GM23338 (cell line): ENCODE data around the gene TAP1. TPM values are rescaled to one million over a fixed set of nuclear protein-coding genes. Genes with fewer than 3 reads are reported as not detected.

Experiments used
- ATAC-seq: fragments of 200-7000 bp; cut with Tn5 transposase; 3 replicates; pipeline ENCODE4 v1.9.1; 2020
- DNase-seq: peaks from one replicate; pipeline ENCODE4 v3.0.0-alpha.2; 2015; ENCODE audit warnings: low spot score
- H2AFZ ChIP-seq: fragments of 200-600 bp; sonication (generic); 2 replicates; pipeline ENCODE4 v1.8.0; 2016; ENCODE audit warnings: antibody characterized with exemption, mild to moderate bottlenecking, moderate library complexity
- H3F3A ChIP-seq: fragments of 200-600 bp; sonication (generic); replicated peaks from 2 replicates; pipeline ENCODE4 v1.8.0; 2017; ENCODE audit warnings: antibody characterized with exemption, mixed run types, low read depth
- H3K27ac ChIP-seq: fragments of 200-600 bp; sonication (generic); 2 replicates; pipeline ENCODE4 v1.6.1; 2016; ENCODE audit warnings: low read depth
- H3K27me3 ChIP-seq: fragments of 200-600 bp; sonication (generic); 2 replicates; pipeline ENCODE4 v1.8.0; 2016; ENCODE audit warnings: mild to moderate bottlenecking, mixed run types, moderate library complexity; ENCODE audit not compliant: insufficient read depth
- H3K36me3 ChIP-seq: fragments of 200-600 bp; sonication (generic); 2 replicates; pipeline ENCODE4 v1.8.0; 2016; ENCODE audit warnings: mild to moderate bottlenecking; ENCODE audit not compliant: insufficient read depth
- H3K4me1 ChIP-seq: fragments of 200-600 bp; sonication (generic); 2 replicates; pipeline ENCODE4 v1.8.0; 2016; ENCODE audit warnings: mild to moderate bottlenecking, moderate library complexity; ENCODE audit not compliant: insufficient read depth
- H3K4me2 ChIP-seq: fragments of 200-600 bp; sonication (generic); 2 replicates; pipeline ENCODE4 v1.7.1; 2017; ENCODE audit warnings: mixed run types
- H3K4me3 ChIP-seq: fragments of 200-600 bp; sonication (generic); 2 replicates; pipeline ENCODE4 v1.6.1; 2016; ENCODE audit warnings: mixed run types
- H3K79me2 ChIP-seq: fragments of 200-600 bp; sonication (generic); replicated peaks from 2 replicates; pipeline ENCODE4 v1.8.0; 2017; ENCODE audit warnings: mild to moderate bottlenecking; ENCODE audit not compliant: insufficient read depth
- H3K9me2 ChIP-seq: fragments of 200-600 bp; sonication (generic); 2 replicates; pipeline ENCODE4 v1.8.0; 2017; ENCODE audit not compliant: insufficient read depth
- H4K20me1 ChIP-seq: fragments of 200-600 bp; sonication (generic); replicated peaks from 2 replicates; pipeline ENCODE4 v1.8.0; 2017; ENCODE audit warnings: mild to moderate bottlenecking; ENCODE audit not compliant: insufficient read depth
- H3K27ac Mint-ChIP-seq: 2 replicates; pipeline ENCODE4 v1.8.0; 2020; ENCODE audit warnings: inconsistent platforms, mild to moderate bottlenecking, moderate library complexity, mixed read lengths
- H3K27me3 Mint-ChIP-seq: 3 replicates; pipeline ENCODE4 v1.8.0; 2022; ENCODE audit warnings: low read depth, mild to moderate bottlenecking, moderate library complexity, mixed read lengths, inconsistent platforms; ENCODE audit not compliant: insufficient read depth, poor library complexity
- H3K36me3 Mint-ChIP-seq: 3 replicates; pipeline ENCODE4 v1.8.0; 2021; ENCODE audit warnings: low read depth, mild to moderate bottlenecking, inconsistent platforms, moderate library complexity, mixed read lengths
- H3K4me1 Mint-ChIP-seq: 3 replicates; pipeline ENCODE4 v1.8.0; 2020; ENCODE audit warnings: mild to moderate bottlenecking, inconsistent platforms, mixed read lengths
- H3K4me3 Mint-ChIP-seq: 3 replicates; pipeline ENCODE4 v1.8.0; 2021; ENCODE audit warnings: moderate library complexity, mild to moderate bottlenecking, inconsistent platforms, mixed read lengths
- H3K9me3 Mint-ChIP-seq: 3 replicates; pipeline ENCODE4 v1.8.0; 2020; ENCODE audit warnings: moderate library complexity, mild to moderate bottlenecking, inconsistent platforms, mixed read lengths
- CREB1 ChIP-seq: fragments of 250-450 bp; sonication (Bioruptor Pico); IDR thresholded peaks from 2 replicates; pipeline ENCODE4 v1.5.0; 2020; ENCODE audit warnings: low read depth, mild to moderate bottlenecking, moderate library complexity
- EZH2 ChIP-seq: fragments of 200-600 bp; sonication (generic); IDR thresholded peaks from one replicate; pipeline ENCODE4 v1.8.0; 2017; ENCODE audit warnings: antibody characterized with exemption, mild to moderate bottlenecking, low read depth; ENCODE audit not compliant: unreplicated experiment
- EZH2phosphoT487 ChIP-seq: fragments of 200-600 bp; sonication (generic); IDR thresholded peaks from one replicate; pipeline ENCODE4 v1.8.1; 2018; ENCODE audit warnings: antibody characterized with exemption; ENCODE audit not compliant: unreplicated experiment
- NANOG ChIP-seq: IDR thresholded peaks from 2 replicates; pipeline ENCODE4 v1.6.1; 2016; ENCODE audit warnings: antibody characterized with exemption, borderline replicate concordance
- POLR2AphosphoS5 ChIP-seq: IDR thresholded peaks from 2 replicates; pipeline ENCODE4 v1.6.1; 2016; ENCODE audit warnings: antibody characterized with exemption, low read depth
- STAT1 ChIP-seq: IDR thresholded peaks from one replicate; pipeline ENCODE4 v1.6.1; 2016; ENCODE audit warnings: antibody characterized with exemption; ENCODE audit not compliant: unreplicated experiment
- ZNF114 ChIP-seq: fragments of 250-450 bp; sonication (Bioruptor Pico); IDR thresholded peaks from 2 replicates; pipeline ENCODE4 v1.5.0; 2020; ENCODE audit warnings: mild to moderate bottlenecking, moderate library complexity
- ZNF331 ChIP-seq: fragments of 250-450 bp; sonication (Bioruptor Pico); IDR thresholded peaks from 2 replicates; pipeline ENCODE4 v1.5.0; 2020; ENCODE audit warnings: low read depth, mild to moderate bottlenecking, moderate library complexity
- polyA plus RNA-seq: library from polyadenylated mRNA; unstranded; fragments of >200 nt; fragmentation: Nextera tagmentation; extraction: Ambion mirVana; gene quantifications from 2 replicates; pipeline ENCODE4 v1.2.1, GENCODE V29; 2016
- total RNA-seq: library from RNA; depleted of rRNA; stranded (reverse); fragments of >200 nt; shearing (Covaris generic); gene quantifications from 2 replicates; pipeline ENCODE4 v1.2.3, GENCODE V29; 2014
- TF ChIP-seq, protein P1 (sequence below): fragments of 250-450 bp; sonication (Bioruptor Pico); IDR thresholded peaks from 2 replicates; pipeline ENCODE4 v1.5.0; 2020; ENCODE audit warnings: mild to moderate bottlenecking, moderate library complexity

Gene TAP1
- total and polyA plus RNA-seq, 2 experiments from 2014 or later: 13.8 to 22.0 TPM

DNA sequence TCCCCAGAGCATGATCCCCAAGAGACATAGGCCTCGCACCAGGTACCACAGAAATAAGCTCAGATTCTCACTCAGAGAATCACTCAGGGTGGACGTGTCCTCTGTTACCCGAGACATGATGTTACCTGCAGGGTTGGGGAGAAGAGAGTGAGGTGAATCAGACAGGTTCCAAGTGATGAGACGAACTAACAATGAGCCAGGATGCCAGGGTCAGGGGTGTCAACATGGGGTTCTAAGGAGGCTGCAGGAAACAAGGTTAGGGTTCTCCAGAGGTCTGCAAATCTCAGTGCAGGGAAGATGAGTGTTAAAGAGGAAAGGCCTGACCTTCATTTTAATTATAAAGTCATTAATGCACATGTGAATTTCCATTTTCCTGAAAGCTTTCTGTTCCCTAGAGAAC lies 2.5 kb downstream of the TAP1 start:
- H3K36me3 ChIP-seq: no peaks in the 10 kb centered on the region; the same call in 1 of the 2 replicates
- 0 out of 2 replicates have a peak, but pooled peaks cover 5% of the 10 kb centered on the region for H3F3A ChIP-seq
- H3K9me2 ChIP-seq: no peaks in the 10 kb centered on the region
- no peak overlapping the region for H3K27ac ChIP-seq
- H3K79me2 ChIP-seq: no peaks in the 10 kb centered on the region
- TF ChIP-seq NANOG (no peak), EZH2phosphoT487 (no peak), POLR2AphosphoS5 (no peak), EZH2 (no peak), ZNF331 (CRISPR knock-in tag) (no peak), CREB1 (CRISPR knock-in tag) (no peak), ZNF114 (no peak), STAT1 (no peak)
- TF ChIP-seq, protein P1, sequence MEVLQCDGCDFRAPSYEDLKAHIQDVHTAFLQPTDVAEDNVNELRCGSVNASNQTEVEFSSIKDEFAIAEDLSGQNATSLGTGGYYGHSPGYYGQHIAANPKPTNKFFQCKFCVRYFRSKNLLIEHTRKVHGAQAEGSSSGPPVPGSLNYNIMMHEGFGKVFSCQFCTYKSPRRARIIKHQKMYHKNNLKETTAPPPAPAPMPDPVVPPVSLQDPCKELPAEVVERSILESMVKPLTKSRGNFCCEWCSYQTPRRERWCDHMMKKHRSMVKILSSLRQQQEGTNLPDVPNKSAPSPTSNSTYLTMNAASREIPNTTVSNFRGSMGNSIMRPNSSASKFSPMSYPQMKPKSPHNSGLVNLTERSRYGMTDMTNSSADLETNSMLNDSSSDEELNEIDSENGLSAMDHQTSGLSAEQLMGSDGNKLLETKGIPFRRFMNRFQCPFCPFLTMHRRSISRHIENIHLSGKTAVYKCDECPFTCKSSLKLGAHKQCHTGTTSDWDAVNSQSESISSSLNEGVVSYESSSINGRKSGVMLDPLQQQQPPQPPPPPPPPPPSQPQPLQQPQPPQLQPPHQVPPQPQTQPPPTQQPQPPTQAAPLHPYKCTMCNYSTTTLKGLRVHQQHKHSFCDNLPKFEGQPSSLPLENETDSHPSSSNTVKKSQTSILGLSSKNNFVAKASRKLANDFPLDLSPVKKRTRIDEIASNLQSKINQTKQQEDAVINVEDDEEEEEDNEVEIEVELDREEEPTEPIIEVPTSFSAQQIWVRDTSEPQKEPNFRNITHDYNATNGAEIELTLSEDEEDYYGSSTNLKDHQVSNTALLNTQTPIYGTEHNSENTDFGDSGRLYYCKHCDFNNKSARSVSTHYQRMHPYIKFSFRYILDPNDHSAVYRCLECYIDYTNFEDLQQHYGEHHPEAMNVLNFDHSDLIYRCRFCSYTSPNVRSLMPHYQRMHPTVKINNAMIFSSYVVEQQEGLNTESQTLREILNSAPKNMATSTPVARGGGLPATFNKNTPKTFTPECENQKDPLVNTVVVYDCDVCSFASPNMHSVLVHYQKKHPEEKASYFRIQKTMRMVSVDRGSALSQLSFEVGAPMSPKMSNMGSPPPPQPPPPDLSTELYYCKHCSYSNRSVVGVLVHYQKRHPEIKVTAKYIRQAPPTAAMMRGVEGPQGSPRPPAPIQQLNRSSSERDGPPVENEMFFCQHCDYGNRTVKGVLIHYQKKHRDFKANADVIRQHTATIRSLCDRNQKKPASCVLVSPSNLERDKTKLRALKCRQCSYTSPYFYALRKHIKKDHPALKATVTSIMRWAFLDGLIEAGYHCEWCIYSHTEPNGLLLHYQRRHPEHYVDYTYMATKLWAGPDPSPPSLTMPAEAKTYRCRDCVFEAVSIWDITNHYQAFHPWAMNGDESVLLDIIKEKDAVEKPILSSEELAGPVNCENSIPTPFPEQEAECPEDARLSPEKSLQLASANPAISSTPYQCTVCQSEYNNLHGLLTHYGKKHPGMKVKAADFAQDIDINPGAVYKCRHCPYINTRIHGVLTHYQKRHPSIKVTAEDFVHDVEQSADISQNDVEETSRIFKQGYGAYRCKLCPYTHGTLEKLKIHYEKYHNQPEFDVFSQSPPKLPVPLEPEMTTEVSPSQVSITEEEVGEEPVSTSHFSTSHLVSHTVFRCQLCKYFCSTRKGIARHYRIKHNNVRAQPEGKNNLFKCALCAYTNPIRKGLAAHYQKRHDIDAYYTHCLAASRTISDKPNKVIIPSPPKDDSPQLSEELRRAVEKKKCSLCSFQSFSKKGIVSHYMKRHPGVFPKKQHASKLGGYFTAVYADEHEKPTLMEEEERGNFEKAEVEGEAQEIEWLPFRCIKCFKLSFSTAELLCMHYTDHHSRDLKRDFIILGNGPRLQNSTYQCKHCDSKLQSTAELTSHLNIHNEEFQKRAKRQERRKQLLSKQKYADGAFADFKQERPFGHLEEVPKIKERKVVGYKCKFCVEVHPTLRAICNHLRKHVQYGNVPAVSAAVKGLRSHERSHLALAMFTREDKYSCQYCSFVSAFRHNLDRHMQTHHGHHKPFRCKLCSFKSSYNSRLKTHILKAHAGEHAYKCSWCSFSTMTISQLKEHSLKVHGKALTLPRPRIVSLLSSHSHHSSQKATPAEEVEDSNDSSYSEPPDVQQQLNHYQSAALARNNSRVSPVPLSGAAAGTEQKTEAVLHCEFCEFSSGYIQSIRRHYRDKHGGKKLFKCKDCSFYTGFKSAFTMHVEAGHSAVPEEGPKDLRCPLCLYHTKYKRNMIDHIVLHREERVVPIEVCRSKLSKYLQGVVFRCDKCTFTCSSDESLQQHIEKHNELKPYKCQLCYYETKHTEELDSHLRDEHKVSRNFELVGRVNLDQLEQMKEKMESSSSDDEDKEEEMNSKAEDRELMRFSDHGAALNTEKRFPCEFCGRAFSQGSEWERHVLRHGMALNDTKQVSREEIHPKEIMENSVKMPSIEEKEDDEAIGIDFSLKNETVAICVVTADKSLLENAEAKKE (CRISPR knock-in tag): no peak
- no peak overlapping the region for H3K4me3 ChIP-seq
- no peak for DNase-seq
- Mint-ChIP-seq H3K27ac (no peak overlapping the region), H3K4me3 (no peak overlapping the region), H3K9me3 (no peaks in the 10 kb centered on the region; the same call in 2 of the 3 replicates), H3K4me1 (peaks cover 20% of the 10 kb centered on the region), H3K36me3 (peaks cover 15% of the 10 kb centered on the region; the same call in 2 of the 3 replicates), H3K27me3 (peaks cover 41% of the 10 kb centered on the region)
- H4K20me1 ChIP-seq: no peaks in the 10 kb centered on the region
- no peak overlapping the region for H3K4me2 ChIP-seq
- H3K27me3 ChIP-seq: peaks cover 40% of the 10 kb centered on the region
- peaks cover 12% of the 10 kb centered on the region; the same call in 1 of the 2 replicates for H3K4me1 ChIP-seq
- H2AFZ ChIP-seq: no peak overlapping the region
- ATAC-seq: no peak
